NCI-H2227 (cell line): ENCODE measurements around the gene PSPC1.
"Not testable (repeated sequence)": the region's sequence is repeated elsewhere in the genome, so short reads cannot be mapped to it uniquely, and the experiment has no call there.

ENCODE experiments used
- DNase-seq: peaks from one replicate; lab custom pipeline; 2025; ENCODE audit not compliant: unreplicated experiment; lab: John Stamatoyannopoulos, UW

PSPC1 gene

GRCh38 chr13:19764237-19764636 is 18.5 kb downstream of the PSPC1 start:
- no peak for DNase-seq

DNA sequence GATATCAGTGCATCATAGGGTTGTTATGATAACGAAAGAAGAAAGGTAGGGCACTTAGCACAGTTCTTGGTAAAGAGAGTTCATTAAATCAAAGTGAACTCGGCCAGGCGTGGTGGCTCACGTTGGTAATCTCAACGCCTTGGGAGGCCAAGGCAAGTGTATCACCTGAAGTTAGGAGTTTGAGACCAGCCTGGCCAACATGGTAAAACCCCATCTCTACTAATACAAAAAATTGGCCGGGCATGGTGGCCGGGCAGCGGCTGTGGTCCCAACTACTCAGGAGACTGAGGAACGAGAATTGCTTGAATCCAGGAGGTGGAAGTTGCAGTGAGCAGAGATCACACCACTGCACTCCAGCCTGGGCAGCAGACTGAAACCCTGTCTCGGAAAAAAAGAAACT is 19.1 kb downstream of the PSPC1 start:
- DNase-seq, result no peak

- no peak for DNase-seq
Measured at GRCh38 chr13:19759669-19760068, 23.1 kb downstream of the PSPC1 start.

DNA sequence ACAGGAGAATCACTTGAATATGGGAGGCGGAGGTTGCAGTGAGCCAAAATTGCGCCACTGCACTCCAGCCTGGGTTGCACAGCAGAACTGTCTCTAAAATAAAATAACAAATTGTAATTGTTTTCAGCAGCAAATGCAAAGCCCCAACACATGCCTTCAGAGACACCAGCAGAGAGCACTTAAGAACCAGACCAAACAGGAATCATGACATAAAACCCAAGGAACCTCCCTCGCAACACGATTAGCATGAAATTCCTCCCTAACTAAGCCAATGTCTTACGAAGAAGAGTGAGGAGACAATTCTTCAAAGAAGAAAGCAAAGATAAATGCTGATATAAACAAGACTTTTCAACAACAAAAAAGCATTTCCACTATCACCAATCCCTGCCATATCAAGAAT is 40.1 kb downstream of the PSPC1 start:
- DNase-seq, result no peak

GRCh38 chr13:19737844-19738557 is 44.7 kb downstream of the PSPC1 start:
- DNase-seq, result no peak

- no peak for DNase-seq
Measured at GRCh38 chr13:19726611-19727010, 56.1 kb downstream of the PSPC1 start.

DNA sequence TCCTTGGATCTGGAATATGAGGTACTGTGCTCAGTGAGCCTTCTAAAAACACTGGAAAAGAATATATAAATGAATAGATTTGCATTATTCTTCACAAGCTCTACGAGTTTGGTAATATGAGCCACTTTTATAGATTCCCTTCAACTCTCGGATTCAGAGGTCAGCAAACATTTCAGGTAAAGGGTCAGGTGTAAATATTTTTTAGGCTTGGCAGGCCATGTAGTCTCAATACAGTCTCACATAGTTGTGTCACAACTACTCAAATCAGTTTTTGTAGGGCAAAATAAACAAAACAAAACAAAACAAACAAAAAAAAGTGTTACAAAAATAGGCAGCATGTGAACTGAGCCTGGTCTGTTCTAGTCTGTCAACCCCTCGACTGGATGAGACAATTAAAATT is 57.4 kb downstream of the PSPC1 start:
- no peak for DNase-seq

- DNase-seq, result no peak
Measured at GRCh38 chr13:19720039-19720438, 62.7 kb downstream of the PSPC1 start.

- no peak for DNase-seq
Measured at GRCh38 chr13:19713186-19713965, 69.4 kb downstream of the PSPC1 start.

DNA sequence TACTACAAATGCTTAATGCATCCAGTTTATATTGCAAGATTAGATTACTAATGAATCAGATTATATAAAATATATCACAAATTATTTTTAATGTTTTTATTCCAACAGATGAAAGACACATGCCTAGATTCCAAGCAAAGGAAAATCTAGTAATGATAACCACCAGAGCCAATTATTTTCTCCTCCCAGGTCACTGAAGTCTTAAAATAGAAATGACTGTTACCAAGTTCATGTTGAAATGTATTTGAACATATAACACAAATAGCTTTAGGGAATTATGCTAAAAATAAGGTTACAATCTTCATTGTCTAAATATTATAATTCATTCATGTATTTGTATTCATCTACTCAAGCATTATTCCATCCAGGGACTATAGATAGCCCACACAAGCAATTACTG is 73.0 kb downstream of the PSPC1 start:
- not testable (repeated sequence) for DNase-seq

GRCh38 chr13:19709039-19709438 is 73.7 kb downstream of the PSPC1 start:
- DNase-seq, result not testable (repeated sequence)

DNA sequence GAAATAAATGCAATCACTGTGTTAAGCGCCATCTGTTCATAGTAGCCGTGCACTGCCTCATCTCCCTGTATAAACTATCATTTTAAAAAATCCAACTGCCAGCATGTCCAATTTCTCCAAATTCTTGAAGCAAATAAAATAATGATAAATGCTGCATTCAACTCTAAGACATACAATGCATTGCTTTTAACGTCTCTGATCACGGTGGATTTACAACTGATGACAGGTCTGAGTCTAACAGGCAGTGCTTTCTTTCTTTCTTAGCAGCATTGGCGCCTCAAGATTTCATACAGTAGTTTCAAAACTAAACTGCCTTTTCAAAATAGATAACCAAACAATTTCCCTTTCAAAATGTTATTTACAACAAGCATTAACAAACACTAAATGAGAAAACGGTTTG is 78.5 kb downstream of the PSPC1 start:
- not testable (repeated sequence) for DNase-seq

- DNase-seq, result not testable (repeated sequence)
Measured at GRCh38 chr13:19701619-19702018, 81.1 kb downstream of the PSPC1 start.

GRCh38 chr13:19700963-19701362 is 81.8 kb downstream of the PSPC1 start:
- not testable (repeated sequence) for DNase-seq

DNA sequence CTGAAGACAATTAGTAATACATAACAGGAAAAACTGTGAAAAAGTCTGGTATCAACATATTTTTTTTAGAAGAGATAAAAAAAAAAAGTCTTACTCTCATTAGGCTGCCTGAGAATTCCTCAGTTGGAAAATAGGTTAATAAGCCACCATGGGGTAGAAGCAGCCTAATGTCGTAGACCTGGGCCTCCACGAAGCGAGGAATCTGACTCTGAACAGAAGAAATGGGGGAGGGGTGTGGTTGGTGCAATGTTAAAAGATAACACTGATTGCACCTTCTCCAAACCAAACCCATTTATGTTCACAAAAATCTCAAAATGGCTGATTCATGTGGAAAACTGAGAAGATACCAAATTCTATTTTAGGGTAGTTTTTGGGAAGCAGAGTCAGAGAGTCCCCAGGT is 86.9 kb downstream of the PSPC1 start:
- DNase-seq, result no peak

DNA sequence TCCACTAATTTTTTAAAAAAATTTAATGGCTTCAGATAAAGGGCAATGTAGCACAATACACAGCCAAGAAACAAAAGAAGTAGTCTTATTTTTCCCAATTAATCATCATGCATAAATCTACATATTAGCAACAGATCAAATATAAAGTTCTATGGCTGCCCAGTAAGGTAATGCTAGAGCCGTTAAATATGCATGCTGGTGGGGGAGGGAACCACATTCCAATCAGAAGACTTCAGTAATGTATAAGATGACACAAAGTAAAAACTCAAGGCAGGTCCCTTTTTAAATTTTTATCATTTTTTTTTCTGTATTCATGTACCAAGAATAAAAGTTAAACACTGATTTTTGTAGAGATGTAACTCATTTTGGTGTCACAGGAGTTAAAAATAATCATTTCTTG is 87.3 kb downstream of the PSPC1 start:
- DNase-seq, result no peak

- DNase-seq, result not testable (repeated sequence)
Measured at GRCh38 chr13:19691447-19691846, 91.3 kb downstream of the PSPC1 start.

GRCh38 chr13:19685437-19685836 is 97.3 kb downstream of the PSPC1 start:
- DNase-seq, result no peak

GRCh38 chr13:19685034-19685433 is 97.7 kb downstream of the PSPC1 start:
- no peak for DNase-seq

DNA sequence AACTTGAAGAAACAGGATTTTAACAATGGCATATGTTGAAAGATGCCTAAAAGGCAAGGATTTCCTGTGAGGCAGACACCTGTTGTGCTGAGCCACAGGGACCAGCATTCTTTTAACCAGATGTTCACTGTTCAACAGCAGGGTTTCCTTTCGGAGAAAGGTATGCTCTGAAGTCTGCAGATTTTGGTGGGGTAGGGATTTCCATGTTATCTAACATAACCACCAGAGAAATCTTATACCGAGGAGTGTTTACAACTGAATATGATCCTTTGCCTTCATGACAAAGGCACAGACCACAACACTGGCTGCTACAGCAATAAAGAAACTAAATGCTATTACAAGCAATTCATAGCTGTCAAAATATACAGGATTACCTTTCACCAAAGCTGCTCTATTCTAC is 101.2 kb downstream of the PSPC1 start:
- no peak for DNase-seq

DNA sequence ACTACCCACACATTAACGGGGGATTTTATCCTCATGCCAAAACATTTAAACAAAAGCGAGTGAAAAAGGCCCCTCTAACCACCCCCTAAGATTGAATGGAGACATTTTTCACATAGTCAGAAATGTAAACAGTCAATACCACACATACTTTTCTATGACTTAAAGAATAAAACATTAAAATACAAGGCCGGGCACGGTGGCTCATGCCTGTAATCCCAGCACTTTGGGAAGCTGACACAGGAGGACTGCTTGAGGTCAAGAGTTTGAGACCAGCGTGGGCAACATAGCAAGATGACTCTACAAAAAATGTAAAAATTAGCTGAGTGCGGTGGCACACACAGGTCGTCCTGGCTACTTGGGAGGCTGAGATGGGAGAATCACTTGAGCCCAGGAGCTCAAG is 102.0 kb downstream of the PSPC1 start:
- DNase-seq, result no peak

GRCh38 chr13:19676168-19676567 is 106.6 kb downstream of the PSPC1 start:
- DNase-seq, result no peak

- no peak for DNase-seq
Measured at GRCh38 chr13:19674898-19675297, 107.8 kb downstream of the PSPC1 start.
